ENCODE data around the gene NTM. TPM values are rescaled to one million over a fixed set of nuclear protein-coding genes. Genes with fewer than 3 reads are reported as not detected.

Gene NTM
- total RNA-seq, 1 experiment from 2014 or later, result 9.9 TPM

GRCh38 chr11:132234878-132235277, 864.5 kb downstream of the NTM start:
- Mint-ChIP-seq H3K4me1 (peaks cover 6 to 9% of the 10 kb centered on the region in 2 experiments), H3K9me3 (peaks cover 0 to 2% of the 10 kb centered on the region in 2 experiments; a peak in 1 of 5 replicates), H3K27ac (no peak overlapping the region), H3K27me3 (ENCODE audit: low read depth) (no peaks in the 10 kb centered on the region; the same call in 1 of the 2 replicates), H3K36me3 (ENCODE audit: insufficient read depth in 1 of 3, low read depth in 3 of 3) (peaks cover 0 to 2% (median 0%) of the 10 kb centered on the region in 3 experiments; a peak in 1 of 7 replicates), H3K4me3 (no peak overlapping the region)
- H2BK120ac ChIP-seq (ENCODE audit: low read depth, low read length, poor library complexity, severe bottlenecking), result no peak overlapping the region
- no peak overlapping the region for H3K27ac ChIP-seq (ENCODE audit: insufficient read length, low read depth, low read length)
- no peaks in the 10 kb centered on the region for H3K79me2 ChIP-seq (ENCODE audit: insufficient read depth, low read length)
- no peak overlapping the region for H3K23ac ChIP-seq (ENCODE audit: insufficient read length, low read depth, low read length)
- H3K4me1 ChIP-seq (ENCODE audit: insufficient read depth, low read length), result no peaks in the 10 kb centered on the region
- no peak overlapping the region for H2BK15ac ChIP-seq (ENCODE audit: low read depth, low read length)
- no peaks in the 10 kb centered on the region for H4K20me1 ChIP-seq (ENCODE audit: control insufficient read depth, insufficient read depth, insufficient read length)
- H3K27me3 ChIP-seq (ENCODE audit: insufficient read depth, low read length), result peaks cover 2% of the 10 kb centered on the region; the same call in 1 of the 2 replicates
- no peak overlapping the region for H3T11ph ChIP-seq (ENCODE audit: low read length)
- no peak for DNase-seq
- H2AK5ac ChIP-seq (ENCODE audit: insufficient read length, low read length), result no peak overlapping the region
- no peak overlapping the region for H3K4me2 ChIP-seq (ENCODE audit: insufficient read depth, insufficient read length, low read length)
- H3K79me1 ChIP-seq (ENCODE audit: insufficient read depth, low read depth, low read length, poor library complexity, severe bottlenecking), result no peaks in the 10 kb centered on the region
- no peak overlapping the region for H4K8ac ChIP-seq (replicated peaks; ENCODE audit: insufficient read length, low read depth, low read length)
- no peak overlapping the region for H2BK20ac ChIP-seq (ENCODE audit: low read depth, low read length, poor library complexity, severe bottlenecking)
- no peaks in the 10 kb centered on the region for H3K9me3 ChIP-seq (ENCODE audit: control insufficient read depth, low read depth, low read length)
- H3K9ac ChIP-seq (ENCODE audit: extremely low read depth, insufficient read length, low read length), result no peak overlapping the region
- no peak overlapping the region for H4K5ac ChIP-seq (ENCODE audit: insufficient read length, low read depth, low read length)
- H2AFZ ChIP-seq (ENCODE audit: low read length), result no peak overlapping the region
- H3K18ac ChIP-seq (ENCODE audit: insufficient read length, low read depth, low read length), result no peak overlapping the region
- WGBS (ENCODE audit: extremely low coverage, insufficient read length, low lambda C conversion rate), result no CpG with 5 or more reads among the region's 4 CpGs
- no peak overlapping the region for H2BK12ac ChIP-seq (ENCODE audit: insufficient read length, low read depth, low read length)
- TF ChIP-seq CTCF (conservative IDR thresholded peaks at IDR 0.05), result no peak
- no peak overlapping the region for H4K91ac ChIP-seq (ENCODE audit: insufficient read length, low read depth, low read length)
- H3K14ac ChIP-seq (ENCODE audit: insufficient read depth, low read length), result no peak overlapping the region
- H3K23me2 ChIP-seq (ENCODE audit: insufficient read length, low read depth, low read length, poor library complexity, severe bottlenecking), result no peaks in the 10 kb centered on the region
- H3K56ac ChIP-seq (ENCODE audit: insufficient read length, low read depth, low read length), result no peak overlapping the region
- no peak overlapping the region for H3K4ac ChIP-seq (ENCODE audit: low read depth, low read length)
- H2BK5ac ChIP-seq (ENCODE audit: insufficient read length, low read length), result no peak overlapping the region
